Measurements from ENCODE around the gene MEA1. TPM values are rescaled to one million over a fixed set of nuclear protein-coding genes. Genes with fewer than 3 reads are reported as not detected.
"Not testable (repeated sequence)": the region's sequence is repeated elsewhere in the genome, so short reads cannot be mapped to it uniquely, and the experiment has no call there.

The MEA1 gene
- total RNA-seq, 1 experiment from 2014 or later: 75.6 TPM

DNA sequence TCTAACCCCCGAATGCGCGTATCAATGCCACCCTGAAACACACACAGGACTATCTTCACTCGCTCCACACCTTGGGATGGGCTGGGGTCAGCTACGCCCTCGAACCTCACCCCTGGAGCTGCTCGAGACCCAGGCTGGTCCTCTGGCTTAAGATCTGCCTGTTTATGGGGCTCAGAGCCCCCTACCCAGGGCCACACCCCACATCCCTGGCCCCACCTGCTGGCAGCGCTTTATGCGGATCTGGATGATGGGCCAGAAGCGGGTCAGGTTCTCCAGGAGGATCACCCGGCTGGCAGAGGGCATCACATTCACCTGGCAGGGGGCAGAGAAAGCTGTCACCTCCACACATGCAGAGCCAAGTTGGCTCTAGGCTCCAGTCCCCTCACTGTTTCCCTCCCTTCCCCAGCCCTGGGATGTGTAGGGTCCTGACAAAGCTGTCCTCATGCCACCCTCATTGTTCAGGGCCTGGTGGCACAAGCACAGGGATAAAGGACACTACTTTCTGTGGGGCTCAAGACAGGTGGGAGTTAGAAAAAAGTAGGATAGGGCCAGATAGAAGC lies 31.7 kb upstream of the MEA1 start:
- Histone ChIP-seq H3K27me3 (no peaks in the 10 kb centered on the region), H3K36me3 (no peaks in the 10 kb centered on the region; the same call in 1 of the 2 replicates), H3K4me3 (no peak overlapping the region), H3K9me3 (no peaks in the 10 kb centered on the region)
- DNase-seq: no peak

DNA sequence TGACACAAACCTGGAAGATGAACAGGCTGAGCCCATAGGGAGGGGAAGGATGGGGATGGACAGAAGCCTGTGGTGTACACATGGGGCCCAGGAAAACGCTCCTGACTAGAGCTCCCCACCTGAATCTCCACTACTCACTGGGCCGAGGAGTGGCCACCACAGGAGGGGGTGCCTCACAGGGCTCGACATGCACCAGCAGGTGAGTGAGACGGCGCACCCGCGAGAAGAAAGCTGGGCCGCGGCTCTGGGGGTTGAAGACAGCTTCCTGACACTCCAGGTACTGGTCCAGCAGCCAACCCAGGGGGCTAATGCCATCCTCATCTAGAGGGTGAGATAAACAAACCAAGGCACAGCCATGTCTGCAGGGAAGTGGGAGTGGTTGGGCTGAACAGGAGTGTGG lies 29.6 kb upstream of the MEA1 start:
- Histone ChIP-seq H3K9me3 (no peaks in the 10 kb centered on the region), H3K27me3 (no peaks in the 10 kb centered on the region), H3K4me3 (no peak overlapping the region), H3K36me3 (no peaks in the 10 kb centered on the region; the same call in 1 of the 2 replicates)
- no peak for DNase-seq

GRCh38 chr6:43041475-43041874 lies 27.7 kb upstream of the MEA1 start:
- not testable (repeated sequence) for H3K9me3 ChIP-seq, H3K4me3 ChIP-seq, DNase-seq, H3K27me3 ChIP-seq, H3K36me3 ChIP-seq

- Histone ChIP-seq H3K36me3 (no peaks in the 10 kb centered on the region; the same call in 1 of the 2 replicates), H3K9me3 (no peaks in the 10 kb centered on the region), H3K27me3 (no peaks in the 10 kb centered on the region), H3K4me3 (no peak overlapping the region)
- no peak for DNase-seq
Measured at GRCh38 chr6:43040542-43041257, 27.0 kb upstream of the MEA1 start.

- Histone ChIP-seq H3K27me3 (no peaks in the 10 kb centered on the region), H3K9me3 (no peaks in the 10 kb centered on the region), H3K36me3 (no peaks in the 10 kb centered on the region; the same call in 1 of the 2 replicates), H3K4me3 (no peak overlapping the region)
- no peak for DNase-seq
Measured at GRCh38 chr6:43038727-43039126, 25.0 kb upstream of the MEA1 start.

DNA sequence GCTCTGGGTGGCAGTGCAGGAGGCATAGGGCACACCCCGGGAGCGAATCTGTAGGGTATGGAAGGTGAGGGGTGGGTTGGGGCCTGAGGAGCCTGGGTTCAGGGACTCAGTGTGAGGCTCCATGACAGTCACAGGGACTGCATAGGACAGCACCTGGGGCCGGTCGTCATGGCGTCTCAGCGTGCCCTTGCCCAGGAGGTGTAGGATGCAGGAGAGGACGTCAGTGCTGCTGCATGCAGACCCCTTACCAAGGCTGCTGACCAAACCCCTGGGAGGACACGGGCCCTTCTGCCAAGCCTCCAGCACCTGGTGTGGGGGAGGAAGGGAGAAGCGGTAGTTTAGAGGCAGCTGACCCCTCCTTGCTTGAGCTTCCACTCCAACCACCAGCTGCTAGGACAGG lies 24.0 kb upstream of the MEA1 start:
- no peak for DNase-seq
- Histone ChIP-seq H3K9me3 (no peaks in the 10 kb centered on the region), H3K4me3 (no peak overlapping the region), H3K36me3 (no peaks in the 10 kb centered on the region; the same call in 1 of the 2 replicates), H3K27me3 (no peaks in the 10 kb centered on the region)

DNA sequence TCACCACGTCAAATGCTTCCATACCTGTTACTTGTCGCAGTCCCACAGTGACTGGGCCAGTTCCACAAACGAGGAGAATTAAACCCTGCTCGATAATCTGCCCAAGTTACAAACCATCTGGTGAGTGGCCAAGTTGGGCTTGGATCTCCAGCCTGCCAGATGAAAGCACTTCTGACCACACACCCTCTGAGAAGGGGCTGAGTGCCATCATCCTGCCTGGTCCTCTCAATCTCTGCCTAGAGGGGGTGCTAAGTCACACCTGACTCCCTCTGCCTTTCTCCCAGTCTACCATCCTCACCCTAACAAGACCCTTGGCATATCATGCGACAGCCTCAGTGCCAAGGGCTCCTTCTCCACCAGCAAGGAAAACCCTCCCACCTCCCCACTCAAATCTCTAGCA lies 23.5 kb upstream of the MEA1 start:
- Histone ChIP-seq H3K27me3 (no peaks in the 10 kb centered on the region), H3K36me3 (no peaks in the 10 kb centered on the region; the same call in 1 of the 2 replicates), H3K9me3 (no peaks in the 10 kb centered on the region), H3K4me3 (no peak overlapping the region)
- DNase-seq: no peak

DNA sequence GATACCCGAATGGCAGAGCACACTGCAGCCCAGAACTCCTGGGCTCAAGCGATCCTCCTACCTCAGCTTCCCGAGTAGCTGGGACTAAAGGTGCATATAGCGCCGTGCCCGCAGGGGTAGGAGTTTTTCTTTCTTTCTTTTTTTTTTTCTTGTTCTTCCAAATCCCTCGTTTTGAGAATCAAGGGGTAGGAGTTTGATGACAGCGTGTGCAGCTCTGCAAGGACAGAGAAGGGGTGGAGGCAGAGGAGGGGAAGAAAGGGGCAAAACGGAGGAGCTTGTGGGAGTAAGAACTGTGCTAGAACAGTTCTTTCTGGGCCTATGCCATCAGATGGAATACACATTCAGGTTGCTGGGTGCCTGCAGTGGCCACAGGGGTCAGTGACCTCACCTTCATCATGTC lies 23.0 kb upstream of the MEA1 start:
- no peaks in the 10 kb centered on the region; the same call in 1 of the 2 replicates for H3K36me3 ChIP-seq
- no peaks in the 10 kb centered on the region for H3K27me3 ChIP-seq
- no peak for DNase-seq
- H3K4me3 ChIP-seq: no peak overlapping the region
- H3K9me3 ChIP-seq: no peaks in the 10 kb centered on the region

DNA sequence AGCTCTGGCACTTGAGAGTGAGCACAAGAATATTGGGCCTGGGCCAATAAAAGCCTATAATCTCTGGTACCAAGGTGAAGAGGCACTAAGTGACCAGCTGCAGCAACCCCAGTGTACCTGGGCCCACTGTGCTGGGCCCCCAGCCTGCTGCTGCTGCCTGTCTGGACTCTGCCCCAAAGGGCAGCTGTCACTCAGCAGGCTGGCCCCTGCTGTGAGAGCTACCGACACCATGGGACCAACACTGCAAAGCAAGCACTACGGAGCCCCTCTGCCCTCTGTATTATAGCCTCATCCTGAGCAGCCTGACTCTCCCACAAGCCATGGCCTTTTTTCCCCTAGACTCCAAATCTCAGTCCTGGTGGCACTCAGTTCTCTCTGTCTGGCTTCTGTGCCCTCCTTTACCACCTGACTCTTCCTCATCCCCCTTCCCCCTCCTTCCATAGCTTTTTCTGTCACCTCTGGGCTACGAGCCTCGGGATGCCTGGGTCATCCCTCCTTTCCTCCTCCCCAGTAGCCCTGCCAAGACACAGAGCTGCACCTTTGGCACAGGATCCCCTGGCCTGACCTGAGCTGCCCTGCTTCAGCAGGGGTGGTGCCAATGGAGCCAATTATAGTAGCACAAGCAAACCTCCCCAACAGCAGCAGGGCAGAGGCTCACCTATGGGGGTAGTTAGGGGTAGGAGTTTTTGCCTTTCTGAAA lies 21.9 kb upstream of the MEA1 start:
- H3K4me3 ChIP-seq: no peak overlapping the region
- H3K36me3 ChIP-seq: no peaks in the 10 kb centered on the region; the same call in 1 of the 2 replicates
- H3K9me3 ChIP-seq: no peaks in the 10 kb centered on the region
- DNase-seq: no peak
- H3K27me3 ChIP-seq: no peaks in the 10 kb centered on the region

- no peaks in the 10 kb centered on the region for H3K9me3 ChIP-seq
- H3K27me3 ChIP-seq: no peaks in the 10 kb centered on the region
- peaks cover 10% of the 10 kb centered on the region for H3K36me3 ChIP-seq
Measured at GRCh38 chr6:43034190-43034525, 20.4 kb upstream of the MEA1 start.

GRCh38 chr6:43033496-43034189 lies 19.9 kb upstream of the MEA1 start:
- H3K27me3 ChIP-seq: no peaks in the 10 kb centered on the region
- no peaks in the 10 kb centered on the region for H3K9me3 ChIP-seq
- no peak for DNase-seq
- peaks cover 10% of the 10 kb centered on the region for H3K36me3 ChIP-seq
- no peak overlapping the region for H3K4me3 ChIP-seq

More at GRCh38 chr6:43034190-43034525, 20.4 kb upstream of the MEA1 start:
- no peak for DNase-seq
- no peak overlapping the region for H3K4me3 ChIP-seq

- H3K36me3 ChIP-seq: peaks cover 10% of the 10 kb centered on the region
- H3K9me3 ChIP-seq: no peaks in the 10 kb centered on the region
- no peak for DNase-seq
- H3K27me3 ChIP-seq: no peaks in the 10 kb centered on the region
- H3K4me3 ChIP-seq: no peak overlapping the region
Measured at GRCh38 chr6:43032326-43032725, 18.6 kb upstream of the MEA1 start.

GRCh38 chr6:43029120-43029519 lies 15.4 kb upstream of the MEA1 start:
- DNase-seq: no peak
- H3K9me3 ChIP-seq: no peaks in the 10 kb centered on the region
- H3K36me3 ChIP-seq: peaks cover 24% of the 10 kb centered on the region
- H3K27me3 ChIP-seq: no peaks in the 10 kb centered on the region
- H3K4me3 ChIP-seq: no peak overlapping the region

DNA sequence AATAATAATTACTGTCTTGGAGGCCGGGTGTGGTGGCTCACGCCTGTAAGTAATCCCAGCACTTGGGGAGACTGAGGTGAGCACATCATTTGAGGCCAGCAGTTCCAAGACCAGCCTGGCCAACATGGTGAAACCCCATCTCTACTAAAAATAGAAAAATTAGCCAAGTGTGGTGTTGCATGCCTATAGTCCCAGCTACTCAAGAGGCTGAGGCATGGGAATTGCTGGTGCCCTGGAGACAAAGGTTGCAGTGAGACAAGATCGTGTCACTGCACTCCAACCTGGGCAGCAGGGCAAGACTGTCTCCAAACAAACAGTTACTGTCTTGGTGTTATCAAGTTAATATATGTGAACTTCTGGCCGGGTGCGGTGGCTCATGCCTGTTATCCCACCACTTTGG lies 12.6 kb upstream of the MEA1 start:
- Histone ChIP-seq H3K9me3 (no peaks in the 10 kb centered on the region), H3K36me3 (peaks cover 28% of the 10 kb centered on the region), H3K4me3 (no peak overlapping the region), H3K27me3 (no peaks in the 10 kb centered on the region)
- no peak for DNase-seq

GRCh38 chr6:43024436-43024835 lies 10.7 kb upstream of the MEA1 start:
- H3K27me3 ChIP-seq: no peaks in the 10 kb centered on the region
- no peak overlapping the region for H3K4me3 ChIP-seq
- H3K36me3 ChIP-seq: peaks cover 25% of the 10 kb centered on the region
- DNase-seq: no peak
- no peaks in the 10 kb centered on the region for H3K9me3 ChIP-seq

DNA sequence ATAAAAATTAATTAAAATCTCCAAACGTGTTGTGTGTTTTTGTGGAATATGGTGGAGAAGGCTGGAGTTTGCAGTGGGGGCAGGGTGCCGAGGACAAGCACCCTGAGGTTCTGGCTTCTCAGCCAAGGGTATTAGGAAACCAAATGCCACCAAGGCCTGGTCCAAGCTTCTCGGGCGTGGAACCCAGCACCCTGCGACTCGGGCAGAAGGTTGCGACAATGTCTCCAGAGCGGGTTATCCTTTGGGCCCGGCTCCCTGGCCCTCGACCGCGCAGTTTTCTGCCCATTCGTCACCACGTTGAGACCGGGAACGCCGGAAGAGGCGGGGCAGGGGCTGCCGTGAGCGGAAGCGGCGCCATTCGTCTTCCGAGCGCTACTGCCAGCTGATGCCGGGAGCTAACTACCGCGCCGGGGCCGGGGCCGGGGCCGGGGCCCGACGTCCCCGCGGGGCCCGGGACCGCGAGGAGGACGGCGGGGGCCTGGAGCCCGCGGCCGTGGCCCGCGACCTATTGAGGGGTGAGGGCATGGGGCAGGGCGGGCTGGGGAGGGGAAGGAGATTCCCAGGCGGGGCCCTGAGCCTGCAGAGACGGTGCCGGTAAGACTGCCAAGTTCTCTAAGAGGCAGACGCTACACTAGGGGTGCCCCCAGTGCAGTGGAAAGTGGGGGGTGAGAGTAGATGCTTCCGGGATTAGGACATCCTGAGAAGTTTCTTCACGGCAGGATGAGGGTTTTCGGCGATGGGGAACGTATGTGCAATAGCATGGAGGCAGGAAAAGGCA lies 7.7 kb upstream of the MEA1 start, which contains the start of gene RRP36:
Gene RRP36 (plus strand): TSS at position 354 of the 778 bp plus-strand sequence. CDS start 32 bp downstream, at position 386.
- Histone ChIP-seq H3K36me3 (peaks cover 20% of the 10 kb centered on the region), H3K4me3 (peak within 1 kb of the TSS; percentile 66), H3K9me3 (no peaks in the 10 kb centered on the region), H3K27me3 (no peaks in the 10 kb centered on the region)
- DNase-seq: peak; percentile 78

All from MG63 (cell line).